HL-60 (cell line): ENCODE data around the gene UBN1.

Experiments
- DNase-seq, 2 experiments: peaks; one replicate each; pipeline ENCODE4 v3.0.0-alpha.2; 2010 to 2020; ENCODE audit warnings: low read depth in 1 of 2, low spot score in 1 of 2
- H3K27ac ChIP-seq: fragments of 250-450 bp; sonication (Bioruptor Pico); replicated peaks from 2 replicates; pipeline ENCODE4 v1.5.1; 2020; ENCODE audit warnings: mild to moderate bottlenecking, moderate library complexity
- H3K27me3 ChIP-seq: fragments of 250-450 bp; sonication (Bioruptor Pico); 2 replicates; pipeline ENCODE4 v1.5.1; 2021; ENCODE audit warnings: mild to moderate bottlenecking, moderate library complexity; ENCODE audit not compliant: insufficient read depth, poor library complexity, severe bottlenecking
- H3K4me3 ChIP-seq: replicated peaks from 2 replicates; pipeline ENCODE4 v1.5.1; 2011; ENCODE audit warnings: mild to moderate bottlenecking, control low read depth, low read length; ENCODE audit not compliant: insufficient read depth
- CTCF ChIP-seq: IDR thresholded peaks from one replicate; pipeline ENCODE4 v1.5.1; 2011; ENCODE audit warnings: low read length, control low read depth, inconsistent platforms; ENCODE audit not compliant: insufficient read depth
- GABPA ChIP-seq: IDR thresholded peaks from 2 replicates; pipeline ENCODE4 v1.6.1; 2012; ENCODE audit warnings: low read depth
- POLR2AphosphoS5 ChIP-seq: IDR thresholded peaks from 2 replicates; pipeline ENCODE4 v1.6.1; 2012; ENCODE audit warnings: low read depth
- REST ChIP-seq: IDR thresholded peaks from 2 replicates; pipeline ENCODE4 v1.6.1; 2012; ENCODE audit warnings: low read depth; ENCODE audit not compliant: insufficient replicate concordance
- SPI1 ChIP-seq: IDR thresholded peaks from 2 replicates; pipeline ENCODE4 v1.6.1; 2012; ENCODE audit warnings: low read depth, mild to moderate bottlenecking, borderline replicate concordance
- long read RNA-seq: library from polyadenylated mRNA; unstranded; transcript quantifications from one replicate; pipeline ENCODE4 v2.0.0, GENCODE V29; 2020

UBN1 gene
- long read RNA-seq, partial matches to known transcripts: 11 of 19 reads
- long read RNA-seq, other reads (novel, unspliced or antisense): 8 of 19 reads

DNA sequence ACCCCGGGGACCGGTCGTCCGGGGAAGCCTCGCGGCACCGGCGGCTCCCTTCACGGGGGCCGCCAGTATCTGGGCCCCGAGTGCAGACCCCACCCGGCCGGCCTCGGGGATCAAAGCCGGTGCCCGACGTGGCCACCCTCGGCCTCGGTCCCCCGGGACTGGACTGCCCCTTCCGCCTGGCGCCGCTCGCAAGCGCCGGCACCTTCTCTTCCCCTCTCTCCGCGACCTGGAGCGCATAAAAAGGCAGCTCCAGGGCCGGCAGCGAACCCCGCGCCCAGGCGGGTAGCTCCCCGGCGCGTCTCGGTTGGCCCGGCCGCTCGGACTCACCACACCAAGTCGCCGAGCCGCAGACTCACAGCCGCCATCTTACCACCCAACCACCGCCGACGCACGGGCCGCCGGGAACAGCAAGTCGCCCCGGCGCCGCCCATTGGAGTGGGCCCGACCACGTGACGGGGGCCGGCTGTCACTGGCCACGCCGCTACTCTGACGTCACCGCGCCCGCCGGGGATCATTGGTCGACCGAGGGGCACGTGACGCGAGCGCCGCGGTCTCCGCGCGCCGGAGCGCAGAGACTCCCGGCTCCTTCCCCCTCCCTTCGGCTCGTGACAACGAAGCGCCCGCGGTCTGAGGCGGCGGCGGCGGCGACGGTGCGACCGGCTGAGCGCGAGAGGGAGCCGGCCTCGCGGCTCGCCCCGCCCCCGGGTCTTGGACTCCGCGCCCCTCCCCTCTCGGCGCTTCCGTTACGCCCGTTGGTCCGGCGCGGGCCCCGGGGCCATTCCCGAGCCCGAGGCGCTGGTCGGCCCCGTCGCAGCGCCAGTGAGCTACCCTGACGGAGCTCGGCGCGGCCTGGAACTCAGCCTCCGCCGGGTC, at the start of gene UBN1, which contains the start of gene GLYR1:
TSS of gene UBN1 (plus strand) at position 581 of the 873 bp plus-strand sequence. CDS start 5,437 bp downstream, outside the sequence.
TSS of gene GLYR1 (minus strand) at position 388 of the 873 bp plus-strand sequence. CDS start at position 365, 23 bp downstream.
- Histone ChIP-seq H3K27me3 (no peaks in the 10 kb centered on the region), H3K27ac (peak within 1 kb of the TSS; percentile 97), H3K4me3 (peak within 1 kb of the TSS; percentile 66)
- TF ChIP-seq POLR2AphosphoS5 (peak; percentile 90), REST (peak; percentile 49), GABPA (no peak)
- peak; percentile 95 to 99 for DNase-seq

GRCh38 chr16:4797805-4798252, 49.5 kb upstream of the UBN1 start:
- TF ChIP-seq POLR2AphosphoS5: no peak
- no peak for TF ChIP-seq SPI1
- TF ChIP-seq CTCF: no peak
- no peak for TF ChIP-seq REST
- TF ChIP-seq GABPA: no peak
- no peak for DNase-seq

GRCh38 chr16:4798456-4798855, 48.8 kb upstream of the UBN1 start:
- DNase-seq: no peak
- no peak overlapping the region for H3K4me3 ChIP-seq
- no peak overlapping the region for H3K27ac ChIP-seq
- TF ChIP-seq GABPA: no peak
- TF ChIP-seq SPI1: no peak
- TF ChIP-seq POLR2AphosphoS5: no peak
- no peak for TF ChIP-seq CTCF
- no peak for TF ChIP-seq REST
- no peaks in the 10 kb centered on the region for H3K27me3 ChIP-seq

More at GRCh38 chr16:4797805-4798252, 49.5 kb upstream of the UBN1 start:
- Histone ChIP-seq H3K4me3 (no peak overlapping the region), H3K27me3 (no peaks in the 10 kb centered on the region), H3K27ac (no peak overlapping the region)
